ENCODE data around the gene PDE12.
A peak's percentile ranks its signal among the peaks of the same experiment; 100 is the strongest.

Gene PDE12, protein sequence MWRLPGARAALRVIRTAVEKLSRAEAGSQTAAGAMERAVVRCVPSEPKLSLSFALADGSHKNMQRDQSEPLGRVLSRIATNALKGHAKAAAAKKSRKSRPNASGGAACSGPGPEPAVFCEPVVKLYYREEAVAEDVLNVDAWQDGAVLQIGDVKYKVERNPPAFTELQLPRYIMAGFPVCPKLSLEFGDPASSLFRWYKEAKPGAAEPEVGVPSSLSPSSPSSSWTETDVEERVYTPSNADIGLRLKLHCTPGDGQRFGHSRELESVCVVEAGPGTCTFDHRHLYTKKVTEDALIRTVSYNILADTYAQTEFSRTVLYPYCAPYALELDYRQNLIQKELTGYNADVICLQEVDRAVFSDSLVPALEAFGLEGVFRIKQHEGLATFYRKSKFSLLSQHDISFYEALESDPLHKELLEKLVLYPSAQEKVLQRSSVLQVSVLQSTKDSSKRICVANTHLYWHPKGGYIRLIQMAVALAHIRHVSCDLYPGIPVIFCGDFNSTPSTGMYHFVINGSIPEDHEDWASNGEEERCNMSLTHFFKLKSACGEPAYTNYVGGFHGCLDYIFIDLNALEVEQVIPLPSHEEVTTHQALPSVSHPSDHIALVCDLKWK

DNA sequence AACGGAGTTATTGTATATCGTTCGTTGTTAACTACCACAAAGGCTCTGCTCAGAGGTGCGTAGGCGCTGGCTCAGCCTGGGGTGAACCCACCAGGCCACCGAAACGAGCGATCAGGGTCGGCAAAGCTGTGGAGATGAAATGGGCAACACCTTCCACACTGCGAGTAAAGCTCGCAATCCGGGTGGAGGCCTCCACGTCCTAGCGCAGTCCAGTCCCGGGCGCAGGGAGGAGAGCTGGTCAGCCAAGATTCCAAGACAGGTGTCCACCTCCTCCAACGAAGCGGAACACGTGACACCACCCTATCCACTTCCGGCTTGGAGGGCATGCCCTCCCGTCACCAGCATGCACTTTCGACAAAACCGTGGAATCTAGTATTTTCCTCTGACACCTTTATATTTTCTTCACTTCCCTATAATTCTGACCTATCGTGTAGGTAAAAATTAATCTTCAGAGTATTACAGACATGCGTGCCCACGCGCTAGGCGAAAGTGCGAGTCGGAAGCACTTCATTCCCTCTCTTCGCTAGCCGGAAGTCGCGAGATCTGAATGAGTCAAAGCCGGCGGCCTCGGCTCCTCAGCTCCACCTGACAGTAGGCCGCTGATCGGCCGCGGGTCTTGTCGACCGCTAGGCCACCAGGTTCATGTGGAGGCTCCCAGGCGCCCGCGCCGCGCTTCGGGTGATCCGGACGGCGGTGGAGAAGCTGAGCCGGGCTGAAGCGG lies at the start of gene PDE12:
Gene PDE12, plus strand, starts transcription at position 537 of the 721 bp plus-strand sequence. Its CDS starts 106 bp downstream, at position 643.
- DNase-seq, result peak; percentile 93

DNA sequence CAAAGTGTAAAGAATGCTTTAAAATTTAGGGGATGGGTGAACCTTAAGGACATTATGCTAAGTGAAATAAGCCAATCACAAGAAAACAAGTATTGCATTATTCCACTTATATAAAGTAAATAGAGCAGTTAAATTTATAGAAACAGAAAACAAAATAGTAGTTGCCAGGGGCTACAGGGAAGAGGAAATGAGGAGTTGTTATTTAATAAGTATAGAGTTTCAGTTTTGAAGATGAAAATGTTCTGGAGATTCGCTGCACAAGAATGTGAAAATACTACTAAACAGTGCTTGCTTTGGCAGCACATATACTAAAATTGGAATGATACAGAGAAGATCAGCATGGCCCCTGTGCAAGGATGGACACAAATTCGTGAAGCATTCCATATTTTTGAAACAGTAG lies 43.9 kb upstream of the PDE12 start:
- no peak for DNase-seq

DNA sequence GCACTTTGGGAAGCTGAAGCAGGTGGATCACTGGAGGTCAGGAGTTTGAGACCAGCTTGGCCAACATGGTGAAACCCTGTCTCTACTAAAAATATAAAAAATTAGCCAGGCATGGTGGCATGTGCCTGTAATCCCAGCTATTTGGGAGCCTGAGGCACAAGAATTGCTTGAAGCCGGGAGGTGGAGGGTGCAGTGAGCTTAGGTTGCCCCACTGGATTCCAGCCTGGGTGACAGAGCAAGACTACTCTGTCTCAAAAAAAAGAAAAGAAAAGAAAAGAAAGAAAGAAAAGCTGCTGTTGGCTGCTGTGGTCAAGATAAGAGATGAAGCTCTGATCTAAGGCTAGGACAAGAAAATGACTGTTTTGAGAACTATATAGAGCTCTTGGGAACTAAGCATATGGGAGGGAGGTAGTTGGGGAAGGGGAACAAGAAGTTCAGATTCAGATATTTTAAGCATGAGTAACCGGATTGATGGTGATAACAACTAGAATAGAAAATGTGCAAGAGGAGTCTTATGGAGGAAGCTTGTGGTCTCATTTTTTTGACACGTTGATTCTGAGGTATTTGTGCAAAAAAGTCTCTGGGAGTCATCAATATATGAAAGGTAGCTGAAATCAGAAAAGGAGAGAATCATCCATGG lies 37.7 kb upstream of the PDE12 start:
- DNase-seq, result no peak

DNA sequence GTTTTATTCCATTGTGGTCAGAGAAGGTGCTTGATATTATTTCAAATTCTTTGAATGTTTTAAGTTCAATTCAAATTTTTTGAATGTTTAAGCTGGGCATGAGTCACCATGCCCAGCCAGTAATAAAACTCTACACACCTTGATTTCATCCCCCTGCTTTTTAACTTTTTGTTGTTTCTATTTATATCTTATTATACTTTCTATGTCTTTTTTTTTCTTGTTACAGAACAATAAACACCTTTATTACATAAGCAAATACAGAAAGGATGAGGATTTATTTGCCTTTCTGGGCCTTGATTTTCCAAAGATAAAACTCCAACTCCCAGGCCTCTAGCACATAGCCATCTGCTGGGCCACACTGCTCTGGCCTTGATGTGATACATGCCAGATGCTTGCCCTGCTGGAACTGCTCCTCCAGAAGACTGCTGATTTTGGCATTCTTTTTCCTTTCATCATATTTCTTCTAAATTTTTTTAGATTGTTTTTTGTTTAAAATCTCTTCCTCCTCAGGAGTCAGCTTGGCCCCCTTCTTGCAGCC lies 25.9 kb upstream of the PDE12 start:
- DNase-seq, result no peak

DNA sequence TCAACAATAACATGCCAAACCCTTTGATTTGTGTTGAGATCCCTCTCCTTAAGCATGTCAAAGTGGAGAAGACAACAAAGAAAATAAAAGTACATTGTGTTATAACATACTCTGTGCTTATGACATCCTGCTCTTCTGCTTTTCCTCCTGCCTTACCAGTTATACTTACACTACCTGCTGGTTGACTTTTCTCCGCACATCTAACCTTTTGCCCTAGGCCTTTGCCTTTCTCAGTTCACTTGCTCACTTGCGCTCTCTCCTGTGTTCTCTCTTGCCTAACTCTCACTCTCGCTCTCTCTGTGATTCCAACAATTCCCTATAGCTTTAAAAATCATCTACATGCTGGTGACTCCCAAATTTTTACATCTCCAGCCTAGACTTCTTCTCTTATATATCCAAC lies 17.6 kb upstream of the PDE12 start:
- DNase-seq, result no peak

DNA sequence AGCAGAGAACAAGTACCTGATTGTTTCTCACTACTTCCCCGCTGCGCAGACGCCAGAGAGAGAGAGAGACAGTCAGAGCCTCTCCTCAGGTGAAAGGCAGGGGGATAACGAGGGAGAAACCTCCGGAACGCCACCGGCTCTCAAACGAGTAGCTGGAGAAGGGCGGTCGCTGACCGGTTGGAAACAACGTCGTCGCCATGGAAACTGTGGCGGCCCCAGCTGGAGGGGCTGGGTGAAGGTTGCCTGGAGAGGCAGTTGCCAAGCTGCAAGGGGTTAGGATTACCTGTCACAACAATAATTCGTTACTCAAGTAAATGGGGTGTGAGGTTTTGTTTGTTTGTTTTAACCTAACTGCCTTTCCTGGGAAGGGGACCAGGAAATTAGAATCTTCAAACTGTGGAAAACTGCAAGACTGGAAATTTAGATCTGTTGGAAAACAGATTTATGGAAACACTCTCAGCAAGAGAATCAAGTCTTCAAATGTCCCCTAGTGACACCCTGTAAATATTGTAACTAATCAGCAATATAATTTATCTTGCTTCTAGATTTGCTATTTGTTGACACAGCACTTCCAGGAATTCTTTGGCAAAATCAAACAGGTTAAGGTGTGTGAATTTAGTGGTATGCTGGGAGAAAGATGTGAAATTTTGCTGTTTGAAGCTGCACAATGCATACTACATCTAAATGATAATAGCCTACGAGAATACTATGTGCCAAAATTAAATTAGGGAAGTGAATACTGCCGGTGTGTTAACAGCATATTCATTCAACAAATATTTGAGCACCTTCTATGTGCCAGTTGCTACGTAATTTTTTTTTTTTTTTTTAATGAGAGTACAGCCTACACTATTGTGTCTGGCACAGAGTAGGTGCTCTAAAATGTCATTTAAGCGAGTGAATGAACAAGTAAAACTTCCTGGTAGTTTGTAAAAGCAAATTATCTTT lies 11.6 kb upstream of the PDE12 start, which contains the start of gene DNAH12:
Gene DNAH12, minus strand, starts transcription at position 164 of the 945 bp plus-strand sequence. CDS start 1,474 bp downstream, outside the sequence.
- no peak for DNase-seq

DNA sequence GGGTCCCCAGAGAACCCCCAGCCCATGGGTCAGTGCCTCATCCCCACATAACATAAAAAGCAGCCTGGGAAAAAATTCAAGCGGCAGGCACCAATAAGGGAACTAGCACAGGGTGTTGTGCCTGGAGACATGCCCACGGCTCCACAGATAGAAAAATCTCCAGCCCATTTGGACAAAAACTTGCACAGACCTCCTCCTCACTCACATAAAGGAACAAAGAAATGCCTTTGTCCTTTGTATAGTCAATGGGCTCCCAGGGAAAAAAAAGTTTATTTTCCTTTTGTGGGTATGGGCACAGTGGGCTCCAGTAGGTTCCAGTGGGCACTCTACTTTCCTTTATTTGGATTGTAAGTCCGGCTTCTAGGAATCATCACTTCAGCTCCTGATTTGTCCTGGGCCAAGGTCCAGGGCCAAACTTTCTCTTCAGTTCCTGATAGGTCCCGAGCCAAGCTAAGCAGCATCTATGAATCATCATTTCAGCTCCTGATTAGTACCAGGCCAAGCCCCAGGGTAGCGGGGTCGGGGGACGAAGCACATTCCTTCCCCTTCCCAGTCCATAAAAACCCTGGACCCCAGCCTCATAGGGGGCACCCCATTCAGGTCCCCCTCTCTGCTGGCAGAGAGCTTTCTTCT lies 10.3 kb upstream of the PDE12 start:
- DNase-seq, result no peak

DNA sequence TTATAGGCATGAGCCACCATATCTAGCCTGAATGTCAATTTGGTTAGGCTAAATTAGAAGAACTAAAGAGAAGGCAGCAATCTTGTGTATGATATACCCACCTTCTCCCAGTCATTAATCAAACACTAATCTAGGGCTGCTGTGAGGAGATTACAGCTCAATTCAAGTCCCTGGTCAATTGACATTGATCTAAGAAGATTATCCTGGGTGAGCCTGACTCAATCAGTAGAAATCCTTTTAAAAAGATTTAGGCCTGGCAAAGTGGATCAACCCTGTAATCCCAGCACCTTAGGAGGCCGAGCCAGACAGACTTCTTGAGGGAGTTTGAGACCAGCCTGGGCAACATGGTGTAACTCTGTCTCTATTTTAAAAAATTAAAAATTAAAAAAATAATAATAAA lies 9.5 kb upstream of the PDE12 start:
- DNase-seq, result no peak

DNA sequence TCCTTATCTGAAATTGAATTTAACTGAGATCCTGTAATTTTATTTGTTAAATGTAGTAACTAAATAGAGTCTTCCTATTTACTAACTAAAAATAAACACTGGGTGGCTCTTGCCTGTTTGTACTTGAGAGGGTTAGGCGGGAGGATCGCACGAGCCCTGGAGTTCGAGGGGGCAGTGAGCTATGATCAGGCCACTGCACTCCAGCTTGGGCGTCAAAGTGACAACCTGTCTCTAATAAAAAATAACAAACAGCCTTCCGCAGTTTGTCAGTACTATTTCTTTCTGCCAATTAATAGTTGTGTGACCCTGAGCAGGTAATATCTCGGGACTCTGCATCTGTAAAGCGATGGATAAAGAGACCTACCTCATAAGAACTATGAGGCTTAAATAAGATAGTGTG lies 768 bp upstream of the PDE12 start:
- no peak for DNase-seq

DNA sequence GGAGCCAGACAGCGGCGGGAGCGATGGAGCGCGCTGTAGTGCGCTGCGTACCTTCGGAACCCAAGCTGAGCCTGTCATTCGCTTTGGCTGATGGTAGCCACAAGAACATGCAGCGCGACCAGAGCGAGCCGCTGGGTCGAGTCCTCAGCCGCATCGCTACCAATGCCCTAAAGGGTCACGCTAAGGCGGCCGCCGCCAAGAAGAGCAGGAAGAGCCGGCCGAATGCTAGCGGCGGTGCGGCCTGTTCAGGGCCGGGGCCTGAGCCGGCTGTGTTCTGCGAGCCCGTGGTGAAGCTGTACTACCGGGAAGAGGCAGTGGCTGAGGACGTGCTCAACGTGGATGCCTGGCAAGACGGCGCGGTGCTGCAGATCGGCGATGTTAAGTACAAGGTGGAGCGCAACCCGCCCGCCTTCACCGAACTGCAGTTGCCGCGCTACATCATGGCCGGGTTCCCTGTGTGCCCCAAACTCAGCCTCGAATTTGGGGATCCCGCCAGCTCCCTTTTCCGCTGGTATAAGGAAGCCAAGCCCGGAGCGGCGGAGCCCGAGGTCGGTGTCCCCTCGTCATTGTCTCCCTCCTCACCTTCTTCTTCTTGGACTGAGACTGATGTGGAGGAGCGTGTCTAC lies 498 bp downstream of the PDE12 start:
- peak; percentile 38 for DNase-seq

DNA sequence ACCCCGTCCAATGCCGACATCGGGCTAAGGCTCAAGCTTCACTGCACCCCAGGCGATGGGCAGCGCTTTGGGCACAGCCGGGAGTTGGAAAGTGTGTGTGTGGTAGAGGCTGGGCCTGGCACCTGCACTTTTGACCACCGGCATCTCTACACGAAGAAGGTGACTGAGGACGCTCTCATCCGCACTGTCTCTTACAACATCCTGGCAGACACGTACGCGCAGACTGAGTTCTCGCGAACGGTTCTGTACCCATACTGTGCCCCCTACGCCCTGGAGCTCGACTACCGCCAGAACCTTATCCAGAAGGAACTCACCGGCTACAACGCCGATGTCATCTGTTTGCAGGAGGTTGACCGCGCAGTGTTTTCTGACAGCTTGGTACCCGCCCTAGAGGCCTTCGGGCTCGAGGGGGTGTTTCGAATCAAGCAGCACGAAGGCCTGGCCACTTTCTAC lies 1.0 kb downstream of the PDE12 start:
- peak; percentile 47 for DNase-seq

DNA sequence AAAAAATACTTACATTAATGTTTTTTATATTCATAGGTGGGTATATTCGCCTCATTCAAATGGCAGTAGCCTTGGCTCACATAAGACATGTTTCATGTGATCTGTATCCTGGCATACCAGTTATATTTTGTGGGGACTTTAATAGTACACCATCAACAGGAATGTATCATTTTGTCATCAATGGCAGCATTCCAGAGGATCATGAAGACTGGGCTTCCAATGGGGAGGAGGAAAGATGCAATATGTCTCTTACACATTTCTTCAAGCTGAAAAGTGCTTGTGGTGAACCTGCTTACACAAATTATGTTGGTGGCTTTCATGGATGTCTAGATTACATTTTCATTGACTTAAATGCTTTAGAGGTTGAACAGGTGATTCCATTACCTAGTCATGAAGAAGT lies 3.5 kb downstream of the PDE12 start:
- DNase-seq, result no peak

DNA sequence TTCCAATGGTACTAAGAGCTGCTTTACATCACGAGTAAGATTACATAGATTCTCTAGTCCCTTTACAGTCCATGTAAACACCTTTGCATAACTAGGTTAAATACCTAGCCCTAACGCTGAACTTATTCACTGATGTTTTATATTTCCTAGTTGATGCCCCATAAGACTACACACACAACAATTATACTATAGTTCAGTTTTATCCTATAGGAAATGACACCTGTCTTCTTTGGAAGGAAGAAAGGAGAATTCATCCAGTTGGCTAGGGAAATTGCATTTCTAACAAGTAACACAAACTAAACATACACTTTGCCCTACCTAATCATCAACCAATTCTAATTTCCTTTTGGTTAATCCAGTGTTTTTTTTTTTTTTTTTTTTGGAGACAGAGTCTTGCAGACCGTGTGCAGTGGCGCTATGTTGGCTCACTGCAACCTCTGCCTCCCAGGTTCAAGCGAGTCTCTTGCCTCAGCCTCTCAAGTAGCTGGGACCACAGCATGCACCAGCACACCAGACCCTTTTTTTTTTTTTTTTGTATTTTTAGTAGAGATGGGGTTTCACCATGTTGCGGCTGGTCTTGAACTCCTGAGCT lies 13.9 kb downstream of the PDE12 start:
- no peak for DNase-seq

DNA sequence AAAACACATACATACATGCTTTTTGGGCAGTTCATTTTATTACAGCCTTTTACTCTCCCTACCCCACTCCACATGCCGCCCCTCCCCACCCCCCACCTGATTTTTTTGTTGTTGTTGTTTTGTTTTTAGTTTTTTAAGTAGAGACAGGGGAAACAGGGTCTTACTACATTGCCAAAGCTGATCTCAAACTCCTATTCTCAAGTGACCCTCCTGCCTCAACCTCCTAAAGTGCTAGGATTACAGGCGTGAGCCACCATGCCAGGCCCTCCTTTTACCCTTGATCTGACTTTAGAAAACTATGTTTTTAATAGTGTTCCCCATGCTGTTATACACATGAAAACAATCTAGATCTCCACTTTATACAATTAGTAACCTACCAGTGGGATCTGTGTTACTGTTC lies 14.8 kb downstream of the PDE12 start:
- no peak for DNase-seq

DNA sequence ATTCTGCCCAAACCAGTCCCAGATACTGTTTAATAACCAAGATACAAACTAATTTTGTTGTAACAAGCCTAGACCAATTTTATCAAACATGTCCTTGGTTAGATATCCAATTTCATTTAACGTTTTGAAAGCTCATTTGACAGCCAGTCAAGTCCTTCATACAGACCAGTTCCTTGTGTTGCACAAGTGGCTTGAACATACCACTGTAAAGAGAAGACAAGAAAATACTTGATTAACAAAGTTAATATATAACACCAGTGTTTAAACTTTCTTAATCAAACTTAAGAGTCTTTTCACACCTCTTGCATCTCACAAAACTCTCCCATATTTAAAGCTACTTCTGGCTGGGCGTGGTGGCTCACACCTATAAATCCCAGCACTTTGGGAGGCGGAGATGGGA lies 16.0 kb downstream of the PDE12 start:
- no peak for DNase-seq

DNA sequence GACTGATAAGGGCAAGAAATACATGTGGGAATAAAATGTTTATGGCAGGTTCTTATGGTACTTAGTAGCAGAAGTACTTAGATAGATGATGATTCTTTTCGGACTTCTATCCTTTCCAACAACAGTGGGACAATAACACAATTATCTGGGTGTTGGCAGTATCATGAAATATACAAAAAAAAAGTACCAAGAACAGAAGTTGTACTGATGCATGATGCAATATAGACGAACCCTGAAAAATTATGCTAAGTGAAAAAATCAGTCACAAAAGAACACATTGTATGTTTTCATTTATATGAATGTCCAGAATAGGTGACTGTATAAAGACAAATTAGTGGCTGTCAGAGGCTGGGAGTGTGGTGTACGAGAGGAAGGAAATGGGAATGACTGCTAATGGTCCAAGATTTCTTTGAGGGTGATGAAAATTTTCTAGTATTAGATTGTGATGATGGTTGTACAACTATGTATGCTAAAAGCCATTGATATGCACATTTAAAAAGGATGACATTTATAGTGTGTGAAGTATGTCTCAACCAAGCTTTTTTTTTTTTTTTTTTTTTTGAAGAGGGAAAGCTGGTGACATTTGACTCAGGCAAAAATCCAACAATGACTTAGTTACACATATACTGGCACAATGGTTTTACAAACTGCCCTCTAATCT lies 20.0 kb downstream of the PDE12 start:
- no peak for DNase-seq

DNA sequence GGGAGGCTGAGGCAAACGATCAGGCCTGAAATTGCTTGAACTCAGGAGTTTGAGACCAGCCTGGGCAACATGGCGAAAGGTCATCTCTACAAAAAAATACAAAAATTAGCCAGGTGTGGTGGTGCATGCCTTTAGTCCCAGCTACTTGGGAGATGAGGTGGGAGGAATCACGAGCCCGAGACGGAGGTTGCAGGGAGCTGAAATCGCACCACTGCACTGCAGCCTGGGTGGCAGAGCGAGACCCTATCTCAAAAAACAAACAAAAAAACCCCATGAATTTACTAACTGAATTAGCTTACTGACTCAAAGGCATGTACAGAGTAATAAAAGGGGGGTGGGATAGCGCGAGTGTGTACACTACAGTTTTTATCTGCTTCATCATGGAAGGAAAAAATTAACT lies 21.7 kb downstream of the PDE12 start:
- DNase-seq, result no peak

DNA sequence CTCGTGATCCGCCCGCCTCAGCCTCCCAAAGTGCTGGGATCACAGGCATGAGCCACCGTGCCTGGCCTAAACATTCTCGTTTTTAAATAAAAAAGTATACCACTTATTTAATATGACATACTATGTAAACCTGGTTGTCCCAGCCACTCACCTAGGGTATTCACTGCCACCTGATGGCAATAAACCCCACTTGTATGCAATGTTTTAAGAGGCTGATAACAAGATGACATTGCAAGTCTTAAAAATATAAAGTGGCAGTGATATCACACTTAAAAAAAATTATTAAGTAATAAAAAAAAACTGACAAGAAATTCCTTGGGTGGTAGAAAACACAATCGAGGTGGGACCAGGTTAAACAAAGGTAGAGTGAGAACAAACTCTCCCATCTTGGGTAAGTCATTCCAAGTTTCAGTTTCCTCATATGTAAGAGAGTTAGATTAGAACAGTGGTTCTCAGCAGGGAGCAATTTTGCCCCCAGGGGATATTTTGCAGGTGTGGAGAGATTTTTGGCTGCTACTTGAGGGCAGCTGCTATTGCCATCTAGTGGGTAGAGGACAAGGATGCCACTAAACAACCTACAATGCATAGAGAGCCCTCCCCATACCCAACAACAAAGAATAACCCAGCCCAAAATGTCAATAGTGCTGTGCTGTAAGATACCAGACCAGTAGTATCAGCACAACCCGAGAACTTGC lies 26.5 kb downstream of the PDE12 start:
- no peak for DNase-seq

DNA sequence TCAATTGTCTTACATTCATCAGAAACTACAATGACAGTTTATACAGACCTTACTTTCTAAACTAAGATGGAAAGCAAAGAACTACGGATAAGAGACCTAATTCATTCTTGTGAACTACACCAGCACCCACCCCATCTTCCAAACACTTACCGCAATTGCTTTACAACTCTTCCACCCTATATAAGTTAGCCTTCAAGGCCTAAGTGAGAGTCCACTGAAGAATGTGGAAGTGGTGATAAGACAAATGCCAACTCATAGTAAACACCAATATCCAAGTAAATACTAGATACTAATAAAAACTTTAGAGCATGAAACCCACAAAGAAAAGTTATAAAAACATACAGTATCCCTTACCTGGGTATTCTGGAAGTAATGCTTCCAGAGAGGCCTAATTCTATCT lies 27.5 kb downstream of the PDE12 start:
- DNase-seq, result no peak
